ENCODE data around the gene MAN1C1.

DNA sequence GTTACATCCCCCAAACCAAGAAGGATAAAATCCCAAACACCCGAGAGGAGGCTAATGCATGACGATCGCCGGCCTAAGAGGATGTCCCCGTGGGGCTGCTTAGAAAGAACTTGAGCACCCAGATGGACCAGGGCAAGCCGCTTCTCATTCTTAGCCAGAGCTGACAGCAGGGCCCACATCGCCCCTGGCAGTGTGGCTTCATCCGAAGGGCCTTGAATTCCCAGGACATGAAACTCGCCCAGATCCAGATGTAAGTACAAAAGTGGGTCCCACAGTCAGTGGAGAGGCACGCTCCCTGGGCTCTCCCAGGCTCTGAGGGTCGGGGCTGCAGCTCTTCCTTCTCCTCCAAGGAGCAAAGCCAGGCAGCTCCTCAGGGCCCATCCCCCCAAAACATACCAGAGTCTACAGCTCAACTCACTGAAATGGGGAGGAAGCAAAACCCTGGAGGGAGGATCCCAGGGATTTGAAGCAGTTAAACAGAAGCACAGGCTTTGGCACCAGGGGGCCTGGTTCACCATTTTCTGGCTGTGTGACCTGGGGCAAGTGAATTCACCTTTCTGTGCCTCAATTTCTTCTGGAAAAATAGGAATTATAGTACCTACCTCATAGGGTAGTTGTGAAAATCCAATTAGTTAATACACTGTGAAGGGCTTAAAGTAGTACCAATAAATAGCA, 85.6 kb downstream of the MAN1C1 start:
- TF ChIP-seq TAF1 (IDR thresholded peaks at IDR 0.05; ENCODE audit: low read depth) (no peak), EP300 (IDR thresholded peaks at IDR 0.05; ENCODE audit: borderline replicate concordance) (no peak), CEBPB (IDR thresholded peaks at IDR 0.05) (no peak), MAX (IDR thresholded peaks at IDR 0.05) (no peak), RAD21 (IDR thresholded peaks at IDR 0.05; ENCODE audit: low read depth) (no peak), CREB1 (IDR thresholded peaks at IDR 0.05; ENCODE audit: low read depth) (no peak), USF1 (IDR thresholded peaks at IDR 0.05) (no peak), YY1 (IDR thresholded peaks at IDR 0.05; ENCODE audit: low read depth) (no peak)
- TF ChIP-seq, protein P1, sequence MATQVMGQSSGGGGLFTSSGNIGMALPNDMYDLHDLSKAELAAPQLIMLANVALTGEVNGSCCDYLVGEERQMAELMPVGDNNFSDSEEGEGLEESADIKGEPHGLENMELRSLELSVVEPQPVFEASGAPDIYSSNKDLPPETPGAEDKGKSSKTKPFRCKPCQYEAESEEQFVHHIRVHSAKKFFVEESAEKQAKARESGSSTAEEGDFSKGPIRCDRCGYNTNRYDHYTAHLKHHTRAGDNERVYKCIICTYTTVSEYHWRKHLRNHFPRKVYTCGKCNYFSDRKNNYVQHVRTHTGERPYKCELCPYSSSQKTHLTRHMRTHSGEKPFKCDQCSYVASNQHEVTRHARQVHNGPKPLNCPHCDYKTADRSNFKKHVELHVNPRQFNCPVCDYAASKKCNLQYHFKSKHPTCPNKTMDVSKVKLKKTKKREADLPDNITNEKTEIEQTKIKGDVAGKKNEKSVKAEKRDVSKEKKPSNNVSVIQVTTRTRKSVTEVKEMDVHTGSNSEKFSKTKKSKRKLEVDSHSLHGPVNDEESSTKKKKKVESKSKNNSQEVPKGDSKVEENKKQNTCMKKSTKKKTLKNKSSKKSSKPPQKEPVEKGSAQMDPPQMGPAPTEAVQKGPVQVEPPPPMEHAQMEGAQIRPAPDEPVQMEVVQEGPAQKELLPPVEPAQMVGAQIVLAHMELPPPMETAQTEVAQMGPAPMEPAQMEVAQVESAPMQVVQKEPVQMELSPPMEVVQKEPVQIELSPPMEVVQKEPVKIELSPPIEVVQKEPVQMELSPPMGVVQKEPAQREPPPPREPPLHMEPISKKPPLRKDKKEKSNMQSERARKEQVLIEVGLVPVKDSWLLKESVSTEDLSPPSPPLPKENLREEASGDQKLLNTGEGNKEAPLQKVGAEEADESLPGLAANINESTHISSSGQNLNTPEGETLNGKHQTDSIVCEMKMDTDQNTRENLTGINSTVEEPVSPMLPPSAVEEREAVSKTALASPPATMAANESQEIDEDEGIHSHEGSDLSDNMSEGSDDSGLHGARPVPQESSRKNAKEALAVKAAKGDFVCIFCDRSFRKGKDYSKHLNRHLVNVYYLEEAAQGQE (IDR thresholded peaks at IDR 0.05; ENCODE audit: low read depth) = no peak
